Mesendoderm (in vitro differentiated cells): ENCODE measurements around the gene MORF4L1.

Experiments used
- DNase-seq: peaks from one replicate; pipeline ENCODE4 v3.0.0; 2013
- H2AK5ac ChIP-seq: 2 replicates; pipeline ENCODE4 v1.6.1; 2013; ENCODE audit warnings: low read length, inconsistent platforms
- H2BK120ac ChIP-seq: 2 replicates; pipeline ENCODE4 v1.6.1; 2013; ENCODE audit warnings: low read depth, mild to moderate bottlenecking, low read length, moderate library complexity, mixed read lengths
- H2BK15ac ChIP-seq: replicated peaks from 2 replicates; pipeline ENCODE4 v1.6.1; 2013; ENCODE audit warnings: low read depth, mild to moderate bottlenecking, moderate library complexity
- H2BK5ac ChIP-seq: 2 replicates; pipeline ENCODE4 v1.6.1; 2013; ENCODE audit warnings: low read length, inconsistent platforms
- H3K18ac ChIP-seq: 2 replicates; pipeline ENCODE4 v1.6.1; 2013; ENCODE audit warnings: mild to moderate bottlenecking, low read length, mixed read lengths
- H3K23ac ChIP-seq: one replicate; pipeline ENCODE4 v1.6.1; 2013; ENCODE audit warnings: low read length
- H3K27ac ChIP-seq: 2 replicates; pipeline ENCODE4 v1.5.1; 2013; ENCODE audit warnings: low read depth, mild to moderate bottlenecking, inconsistent platforms, low read length, moderate library complexity
- H3K27me3 ChIP-seq: 2 replicates; pipeline ENCODE4 v1.6.1; 2013; ENCODE audit warnings: low read length, control low read depth, mild to moderate bottlenecking, inconsistent platforms; ENCODE audit not compliant: insufficient read depth, poor library complexity
- H3K36me3 ChIP-seq: 2 replicates; pipeline ENCODE4 v1.6.1; 2013; ENCODE audit warnings: low read length, inconsistent platforms; ENCODE audit not compliant: control insufficient read depth, insufficient read depth
- H3K4ac ChIP-seq: one replicate; pipeline ENCODE4 v1.6.1; 2013; ENCODE audit warnings: low read depth, mild to moderate bottlenecking, low read length, moderate library complexity
- H3K4me1 ChIP-seq: 2 replicates; pipeline ENCODE4 v1.6.1; 2013; ENCODE audit warnings: low read depth, low read length, inconsistent platforms; ENCODE audit not compliant: control insufficient read depth
- H3K4me2 ChIP-seq: 2 replicates; pipeline ENCODE4 v1.6.1; 2013; ENCODE audit warnings: low read length
- H3K4me3 ChIP-seq: 2 replicates; pipeline ENCODE4 v1.5.1; 2013; ENCODE audit warnings: mild to moderate bottlenecking, low read length
- H3K56ac ChIP-seq: one replicate; pipeline ENCODE4 v1.6.1; 2013; ENCODE audit warnings: low read length
- H3K79me1 ChIP-seq: 2 replicates; pipeline ENCODE4 v1.6.1; 2013; ENCODE audit warnings: low read length, inconsistent platforms
- H3K79me2 ChIP-seq: 2 replicates; pipeline ENCODE4 v1.6.1; 2013; ENCODE audit warnings: mild to moderate bottlenecking, low read length; ENCODE audit not compliant: control insufficient read depth, insufficient read depth
- H3K9ac ChIP-seq: 2 replicates; pipeline ENCODE4 v1.6.1; 2013; ENCODE audit warnings: low read length, inconsistent platforms
- H4K5ac ChIP-seq: one replicate; pipeline ENCODE4 v1.6.1; 2013; ENCODE audit warnings: low read length
- H4K8ac ChIP-seq: one replicate; pipeline ENCODE4 v1.6.1; 2013; ENCODE audit warnings: low read depth, mild to moderate bottlenecking, control low read depth, low read length, moderate library complexity
- WGBS: extraction: QIAGEN DNeasy Blood & Tissue Kit; methylation state at CpG from one replicate; pipeline ENCODE4 v1.1.7; 2013; ENCODE audit warnings: low lambda C conversion rate, missing lambda C conversion rate; ENCODE audit not compliant: insufficient coverage; ENCODE audit errors: extremely low coverage; 5-methylcytosine and 5-hydroxymethylcytosine counted together

The MORF4L1 gene

GRCh38 chr15:78933823-78934654 lies 61.3 kb downstream of the MORF4L1 start:
- no peak overlapping the region for H3K56ac ChIP-seq
- H3K79me2 ChIP-seq = no peaks in the 10 kb centered on the region
- H2BK5ac ChIP-seq = no peak overlapping the region
- H4K5ac ChIP-seq = no peak overlapping the region
- H2BK120ac ChIP-seq = no peak overlapping the region
- H3K4me1 ChIP-seq = no peaks in the 10 kb centered on the region
- H3K27me3 ChIP-seq = no peaks in the 10 kb centered on the region
- DNase-seq = no peak
- WGBS = no CpG with 5 or more reads among the region's 20 CpGs
- H2AK5ac ChIP-seq = no peak overlapping the region
- no peaks in the 10 kb centered on the region for H3K79me1 ChIP-seq
- H3K4me2 ChIP-seq = no peak overlapping the region
- no peak overlapping the region for H3K4ac ChIP-seq
- H3K18ac ChIP-seq = no peak overlapping the region
- H3K36me3 ChIP-seq = no peaks in the 10 kb centered on the region
- no peak overlapping the region for H3K4me3 ChIP-seq
- H4K8ac ChIP-seq = no peak overlapping the region
- H3K23ac ChIP-seq = no peak overlapping the region
- H3K27ac ChIP-seq = no peak overlapping the region
- H2BK15ac ChIP-seq = no peak overlapping the region
- no peak overlapping the region for H3K9ac ChIP-seq

DNA sequence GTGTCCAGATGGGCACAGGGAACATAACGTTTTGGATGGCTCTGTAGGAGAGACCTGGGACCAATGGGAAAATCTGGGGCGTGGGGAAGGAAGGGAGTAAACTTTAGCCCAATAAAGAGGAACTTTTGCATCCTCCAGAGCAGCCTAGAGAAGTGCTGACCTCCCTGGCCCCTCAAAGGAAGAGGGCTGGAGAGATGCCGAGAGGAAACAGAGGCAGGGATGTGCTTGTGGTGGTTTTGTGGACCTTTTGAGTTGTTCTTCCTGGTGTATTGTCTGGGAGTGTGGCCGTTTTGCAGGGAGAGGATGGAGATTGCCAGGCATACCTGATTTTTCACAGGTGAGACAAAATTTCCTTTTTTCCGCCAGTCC lies 61.9 kb downstream of the MORF4L1 start:
- Histone ChIP-seq H3K4me2 (no peak overlapping the region), H2BK120ac (no peak overlapping the region), H3K4me3 (no peak overlapping the region), H3K27ac (no peak overlapping the region), H3K79me1 (no peaks in the 10 kb centered on the region), H3K27me3 (no peaks in the 10 kb centered on the region), H2BK15ac (no peak overlapping the region), H4K5ac (no peak overlapping the region), H3K4ac (no peak overlapping the region), H3K56ac (no peak overlapping the region), H2BK5ac (no peak overlapping the region), H2AK5ac (no peak overlapping the region), H3K18ac (no peak overlapping the region), H3K36me3 (no peaks in the 10 kb centered on the region), H3K23ac (no peak overlapping the region), H3K4me1 (no peaks in the 10 kb centered on the region), H3K79me2 (no peaks in the 10 kb centered on the region), H4K8ac (no peak overlapping the region), H3K9ac (no peak overlapping the region)
- no peak for DNase-seq
- no CpG with 5 or more reads among the region's 5 CpGs for WGBS

DNA sequence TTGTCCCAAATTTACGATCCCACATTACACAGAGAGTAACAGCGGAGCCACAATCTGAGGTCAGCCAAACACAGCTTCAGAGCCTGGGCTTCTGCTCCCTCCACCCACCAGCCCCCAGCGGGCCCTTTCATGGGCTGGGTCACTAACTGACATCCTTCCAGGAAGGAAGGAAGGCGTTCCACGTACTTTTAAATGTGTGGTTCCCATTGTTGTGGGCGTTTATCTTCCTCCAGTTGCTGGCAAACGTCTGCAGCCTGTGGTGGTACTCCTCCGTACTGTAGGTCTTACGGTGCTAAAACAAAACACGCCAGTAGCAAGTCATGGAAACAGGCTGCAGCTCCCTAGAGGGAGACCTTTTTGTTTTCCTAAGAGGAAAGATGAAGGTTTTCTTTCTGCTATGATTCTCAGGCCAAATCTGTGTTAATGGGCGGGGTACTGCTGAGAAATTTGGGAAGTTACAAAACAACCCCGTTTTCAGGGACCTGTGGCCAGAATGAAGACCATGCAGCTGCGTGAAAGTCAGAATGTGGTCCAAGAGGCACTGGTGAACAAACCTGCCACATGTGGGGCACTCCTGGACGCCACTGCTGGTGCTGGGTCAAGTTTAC lies 64.5 kb downstream of the MORF4L1 start:
- no CpG with 5 or more reads among the region's 14 CpGs for WGBS

GRCh38 chr15:78938658-78939488 lies 66.2 kb downstream of the MORF4L1 start:
- Histone ChIP-seq H3K4me3 (no peak overlapping the region), H2BK5ac (no peak overlapping the region), H3K27me3 (no peaks in the 10 kb centered on the region), H3K18ac (no peak overlapping the region), H4K5ac (no peak overlapping the region), H3K23ac (no peak overlapping the region), H3K56ac (no peak overlapping the region), H4K8ac (no peak overlapping the region), H3K9ac (no peak overlapping the region), H3K27ac (no peak overlapping the region), H3K36me3 (no peaks in the 10 kb centered on the region), H3K4ac (no peak overlapping the region), H2BK120ac (no peak overlapping the region), H3K4me2 (no peak overlapping the region), H3K79me2 (no peaks in the 10 kb centered on the region), H3K79me1 (no peaks in the 10 kb centered on the region), H2BK15ac (no peak overlapping the region), H2AK5ac (no peak overlapping the region), H3K4me1 (no peaks in the 10 kb centered on the region)
- WGBS = no CpG with 5 or more reads among the region's 6 CpGs
- DNase-seq = no peak

More for the DNA sequence above, 64.5 kb downstream of the MORF4L1 start:
- Histone ChIP-seq H3K56ac (no peak overlapping the region), H3K27ac (no peak overlapping the region), H2BK120ac (no peak overlapping the region), H3K36me3 (no peaks in the 10 kb centered on the region), H3K79me1 (no peaks in the 10 kb centered on the region), H2BK15ac (no peak overlapping the region), H4K8ac (no peak overlapping the region), H3K9ac (no peak overlapping the region), H3K18ac (no peak overlapping the region), H3K4me1 (no peaks in the 10 kb centered on the region), H3K79me2 (no peaks in the 10 kb centered on the region), H3K23ac (no peak overlapping the region), H4K5ac (no peak overlapping the region), H2AK5ac (no peak overlapping the region), H3K4ac (no peak overlapping the region), H3K4me2 (no peak overlapping the region), H2BK5ac (no peak overlapping the region), H3K27me3 (no peaks in the 10 kb centered on the region), H3K4me3 (no peak overlapping the region)
- DNase-seq = no peak

DNA sequence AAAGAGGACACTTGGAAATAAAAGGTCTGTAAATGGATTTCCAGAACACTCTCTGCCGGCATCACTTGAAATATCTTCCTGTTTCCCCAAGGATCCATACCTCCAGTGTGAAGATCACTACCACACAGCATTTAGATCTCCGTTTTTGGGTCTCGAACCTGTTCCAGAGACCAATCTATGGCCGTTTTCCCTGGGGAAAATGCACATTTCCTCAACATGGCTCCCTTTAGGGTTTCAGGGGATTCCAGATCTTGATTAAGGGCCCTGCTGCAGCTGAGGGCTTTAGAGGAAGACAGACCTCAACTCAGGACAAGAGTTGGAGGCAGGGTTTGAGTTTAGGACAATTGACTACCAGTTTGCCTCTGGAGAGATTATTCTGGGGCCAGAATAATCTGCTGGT lies 70.1 kb downstream of the MORF4L1 start:
- no peak overlapping the region for H3K9ac ChIP-seq
- H3K79me1 ChIP-seq = no peaks in the 10 kb centered on the region
- no CpG with 5 or more reads among the region's 4 CpGs for WGBS
- no peak overlapping the region for H3K56ac ChIP-seq
- no peak overlapping the region for H3K23ac ChIP-seq
- H3K18ac ChIP-seq = no peak overlapping the region
- no peak overlapping the region for H4K8ac ChIP-seq
- no peak overlapping the region for H3K27ac ChIP-seq
- no peak overlapping the region for H3K4ac ChIP-seq
- H2AK5ac ChIP-seq = no peak overlapping the region
- H2BK15ac ChIP-seq = no peak overlapping the region
- no peak overlapping the region for H2BK120ac ChIP-seq
- H3K4me1 ChIP-seq = no peaks in the 10 kb centered on the region
- H3K27me3 ChIP-seq = no peaks in the 10 kb centered on the region
- no peaks in the 10 kb centered on the region for H3K36me3 ChIP-seq
- H4K5ac ChIP-seq = no peak overlapping the region
- DNase-seq = no peak
- no peak overlapping the region for H2BK5ac ChIP-seq
- no peaks in the 10 kb centered on the region for H3K79me2 ChIP-seq
- no peak overlapping the region for H3K4me3 ChIP-seq
- no peak overlapping the region for H3K4me2 ChIP-seq
